SK-N-MC (cell line): ENCODE data around the gene HMOX1.

ENCODE experiments used
- EZH2 ChIP-seq: fragments of 200-600 bp; sonication (generic); IDR thresholded peaks from one replicate; pipeline ENCODE4 v1.6.1; 2017; ENCODE audit warnings: antibody characterized with exemption
- FOXP2 ChIP-seq: optimal IDR thresholded peaks from 2 replicates; pipeline ENCODE3; 2011; ENCODE audit warnings: mild to moderate bottlenecking, moderate library complexity; ENCODE audit not compliant: insufficient read depth; ENCODE audit errors: extremely low read length, control extremely low read depth
- POLR2AphosphoS5 ChIP-seq: IDR thresholded peaks from 2 replicates; pipeline ENCODE4 v1.6.1; 2012; ENCODE audit warnings: mild to moderate bottlenecking, low read depth, low read length, borderline replicate concordance

- no peak for TF ChIP-seq POLR2AphosphoS5
- TF ChIP-seq EZH2 = no peak
- no peak for TF ChIP-seq FOXP2
Observed at GRCh38 chr22:35394810-35395563, 14.1 kb downstream of the HMOX1 start.
